ENCODE results near the gene MARCHF2. TPM values are rescaled to one million over a fixed set of nuclear protein-coding genes. Genes with fewer than 3 reads are reported as not detected.

Gene MARCHF2
- total and polyA plus RNA-seq, 2 donors (not counting 1 experiment from before 2014, with no cell fraction given) = 22.9 to 52.6 TPM

DNA sequence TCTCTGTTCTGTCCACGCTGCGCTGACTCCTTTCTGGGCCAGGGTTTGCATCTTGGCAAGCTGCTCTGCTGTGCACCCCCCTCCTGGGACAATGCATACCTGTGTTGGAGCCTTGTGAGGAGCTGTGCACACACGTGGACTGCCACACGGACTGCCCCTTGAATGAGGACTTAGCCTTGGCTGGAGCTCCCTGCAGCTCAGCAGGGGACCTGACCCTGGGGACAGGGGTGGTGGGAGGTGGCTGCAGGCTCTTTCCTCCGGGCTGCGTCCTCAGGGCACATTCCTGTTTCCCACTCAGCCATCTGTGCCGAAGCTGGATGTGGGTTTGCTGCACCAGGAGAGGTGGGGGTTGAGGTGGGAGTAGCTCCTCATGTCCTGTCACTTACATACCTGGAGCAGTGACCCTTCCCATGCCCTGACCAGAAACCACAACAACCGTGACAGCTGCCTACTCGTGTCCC is 14.8 kb upstream of the MARCHF2 start:
- H4K20me1 ChIP-seq (ENCODE audit: control insufficient read depth, insufficient read depth, low read length, poor library complexity, severe bottlenecking) = peaks cover 75% of the 10 kb centered on the region
- H3K4me2 ChIP-seq (replicated peaks; ENCODE audit: low read depth, low read length, poor library complexity, severe bottlenecking) = no peak overlapping the region
- peaks cover 15% of the 10 kb centered on the region for H3K4me1 Mint-ChIP-seq
- H3K9me3 Mint-ChIP-seq (ENCODE audit: insufficient read depth) = no peaks in the 10 kb centered on the region
- H3K36me3 ChIP-seq (replicated peaks in 1 of 2; ENCODE audit: control extremely low read depth in 1 of 2, control insufficient read depth in 1 of 2, extremely low read depth in 1 of 2, insufficient read depth in 2 of 2, low read length in 1 of 2) = peaks cover 0 to 23% of the 10 kb centered on the region in 2 experiments
- CTCF ChIA-PET = no interaction called here
- no peak overlapping the region for H3K4me3 Mint-ChIP-seq
- H3K4me1 ChIP-seq (ENCODE audit: control insufficient read depth in 2 of 2, insufficient read depth in 2 of 2, low read length in 2 of 2) = no peaks in the 10 kb centered on the region
- DNase-seq (no peak), ATAC-seq (ENCODE audit: low read depth) (no peak)
- no peak overlapping the region for H3K27ac ChIP-seq (ENCODE audit: low read length in 2 of 2)
- peaks cover 53% of the 10 kb centered on the region for H3K79me2 ChIP-seq (ENCODE audit: control insufficient read depth, insufficient read depth, low read length)
- H3K4me3 ChIP-seq (ENCODE audit: control extremely low read depth in 1 of 5, extremely low read depth in 1 of 5, insufficient read depth in 1 of 5, low read depth in 2 of 5, low read length in 4 of 5) = no peak overlapping the region
- H3K9ac ChIP-seq (ENCODE audit: low read length) = no peak overlapping the region
- no peak overlapping the region for H2AFZ ChIP-seq (ENCODE audit: insufficient read depth, low read depth, low read length, poor library complexity, severe bottlenecking)
- H3K27me3 Mint-ChIP-seq = no peaks in the 10 kb centered on the region
- TF ChIP-seq, protein P1, sequence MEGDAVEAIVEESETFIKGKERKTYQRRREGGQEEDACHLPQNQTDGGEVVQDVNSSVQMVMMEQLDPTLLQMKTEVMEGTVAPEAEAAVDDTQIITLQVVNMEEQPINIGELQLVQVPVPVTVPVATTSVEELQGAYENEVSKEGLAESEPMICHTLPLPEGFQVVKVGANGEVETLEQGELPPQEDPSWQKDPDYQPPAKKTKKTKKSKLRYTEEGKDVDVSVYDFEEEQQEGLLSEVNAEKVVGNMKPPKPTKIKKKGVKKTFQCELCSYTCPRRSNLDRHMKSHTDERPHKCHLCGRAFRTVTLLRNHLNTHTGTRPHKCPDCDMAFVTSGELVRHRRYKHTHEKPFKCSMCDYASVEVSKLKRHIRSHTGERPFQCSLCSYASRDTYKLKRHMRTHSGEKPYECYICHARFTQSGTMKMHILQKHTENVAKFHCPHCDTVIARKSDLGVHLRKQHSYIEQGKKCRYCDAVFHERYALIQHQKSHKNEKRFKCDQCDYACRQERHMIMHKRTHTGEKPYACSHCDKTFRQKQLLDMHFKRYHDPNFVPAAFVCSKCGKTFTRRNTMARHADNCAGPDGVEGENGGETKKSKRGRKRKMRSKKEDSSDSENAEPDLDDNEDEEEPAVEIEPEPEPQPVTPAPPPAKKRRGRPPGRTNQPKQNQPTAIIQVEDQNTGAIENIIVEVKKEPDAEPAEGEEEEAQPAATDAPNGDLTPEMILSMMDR (IDR thresholded peaks at IDR 0.05) = no peak
- TF ChIP-seq EZH2 (IDR thresholded peaks at IDR 0.05; ENCODE audit: borderline replicate concordance, insufficient read depth, low read depth, low read length, poor library complexity, severe bottlenecking) = no peak
- H3K9me3 ChIP-seq (ENCODE audit: control extremely low read depth in 1 of 3, control insufficient read depth in 2 of 3, insufficient read depth in 1 of 3, low read length in 2 of 3) = no peaks in the 10 kb centered on the region
- no peaks in the 10 kb centered on the region for H3K27me3 ChIP-seq (replicated peaks in 1 of 4; ENCODE audit: control extremely low read depth in 1 of 4, control insufficient read depth in 3 of 4, insufficient read depth in 4 of 4, low read length in 3 of 4)
- POLR2A ChIA-PET = no interaction called here
- intact Hi-C loops (cut with micrococcal nuclease) = loop anchor here (5.0 kb wide), 1 partner anchor 131 kb away; no protein-coding TSS in a partner anchor
- WGBS (ENCODE audit: insufficient coverage) = 87% methylated on average over 8 of the region's 9 CpGs
- no peak overlapping the region for H3K27ac Mint-ChIP-seq

DNA sequence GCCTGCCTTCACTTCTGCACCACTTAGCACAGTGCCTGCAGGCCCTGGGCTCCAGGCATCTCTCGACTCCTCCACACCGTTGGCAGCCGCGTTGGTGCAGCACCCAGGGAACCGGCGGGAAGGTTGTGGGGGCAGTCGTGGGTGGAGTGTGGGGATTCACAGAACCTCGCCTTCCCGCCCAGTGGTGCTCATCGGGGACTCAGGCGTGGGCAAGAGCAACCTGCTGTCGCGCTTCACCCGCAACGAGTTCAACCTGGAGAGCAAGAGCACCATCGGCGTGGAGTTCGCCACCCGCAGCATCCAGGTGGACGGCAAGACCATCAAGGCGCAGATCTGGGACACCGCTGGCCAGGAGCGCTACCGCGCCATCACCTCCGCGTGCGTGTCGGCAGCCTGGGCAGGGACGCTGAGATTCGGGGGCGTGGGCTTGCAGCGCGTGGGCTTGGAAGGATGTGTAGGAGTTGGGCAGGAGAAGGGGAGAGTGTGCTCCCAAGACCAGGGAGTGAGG is 13.4 kb upstream of the MARCHF2 start:
- ChIA-PET CTCF (no interaction called here), POLR2A (no interaction called here)
- Histone ChIP-seq H3K4me3 (ENCODE audit: control extremely low read depth in 1 of 5, extremely low read depth in 1 of 5, insufficient read depth in 1 of 5, low read depth in 2 of 5, low read length in 4 of 5) (no peak overlapping the region), H2AFZ (ENCODE audit: insufficient read depth, low read depth, low read length, poor library complexity, severe bottlenecking) (no peak overlapping the region), H4K20me1 (ENCODE audit: control insufficient read depth, insufficient read depth, low read length, poor library complexity, severe bottlenecking) (peaks cover 61% of the 10 kb centered on the region), H3K9me3 (ENCODE audit: control extremely low read depth in 1 of 3, control insufficient read depth in 2 of 3, insufficient read depth in 1 of 3, low read length in 2 of 3) (no peaks in the 10 kb centered on the region), H3K36me3 (replicated peaks in 1 of 2; ENCODE audit: control extremely low read depth in 1 of 2, control insufficient read depth in 1 of 2, extremely low read depth in 1 of 2, insufficient read depth in 2 of 2, low read length in 1 of 2) (peaks cover 0 to 30% of the 10 kb centered on the region in 2 experiments), H3K27me3 (replicated peaks in 1 of 4; ENCODE audit: control extremely low read depth in 1 of 4, control insufficient read depth in 3 of 4, insufficient read depth in 4 of 4, low read length in 3 of 4) (no peaks in the 10 kb centered on the region), H3K4me1 (ENCODE audit: control insufficient read depth in 2 of 2, insufficient read depth in 2 of 2, low read length in 2 of 2) (no peaks in the 10 kb centered on the region), H3K9ac (ENCODE audit: low read length) (no peak overlapping the region), H3K4me2 (replicated peaks; ENCODE audit: low read depth, low read length, poor library complexity, severe bottlenecking) (no peak overlapping the region), H3K27ac (ENCODE audit: low read length in 2 of 2) (no peak overlapping the region), H3K79me2 (ENCODE audit: control insufficient read depth, insufficient read depth, low read length) (peaks cover 39% of the 10 kb centered on the region)
- 87% methylated on average over 29 of the region's 34 CpGs for WGBS (ENCODE audit: insufficient coverage)
- ATAC-seq (ENCODE audit: low read depth) = no peak
- Mint-ChIP-seq H3K27me3 (no peaks in the 10 kb centered on the region), H3K4me1 (peaks cover 15% of the 10 kb centered on the region), H3K4me3 (no peak overlapping the region), H3K27ac (no peak overlapping the region), H3K9me3 (ENCODE audit: insufficient read depth) (no peaks in the 10 kb centered on the region)
- DNase-seq = no peak
- TF ChIP-seq, protein P1 (IDR thresholded peaks at IDR 0.05) = no peak
- TF ChIP-seq EZH2 (IDR thresholded peaks at IDR 0.05; ENCODE audit: borderline replicate concordance, insufficient read depth, low read depth, low read length, poor library complexity, severe bottlenecking) = no peak
- intact Hi-C loops (cut with micrococcal nuclease) = loop anchor here (5.0 kb wide), 1 partner anchor 132 kb away; no protein-coding TSS in a partner anchor
